HG03135 (cell line): ENCODE measurements around the gene TMEM132D.
"Not testable (repeated sequence)": the region's sequence is repeated elsewhere in the genome, so short reads cannot be mapped to it uniquely, and the experiment has no call there.

Experiments used
- ATAC-seq: cut with Tn5 transposase; IDR thresholded peaks from one replicate; pipeline ENCODE4 v1.9.1; 2021; ENCODE audit warnings: mild to moderate bottlenecking, moderate library complexity; ENCODE audit not compliant: unreplicated experiment

TMEM132D gene

DNA sequence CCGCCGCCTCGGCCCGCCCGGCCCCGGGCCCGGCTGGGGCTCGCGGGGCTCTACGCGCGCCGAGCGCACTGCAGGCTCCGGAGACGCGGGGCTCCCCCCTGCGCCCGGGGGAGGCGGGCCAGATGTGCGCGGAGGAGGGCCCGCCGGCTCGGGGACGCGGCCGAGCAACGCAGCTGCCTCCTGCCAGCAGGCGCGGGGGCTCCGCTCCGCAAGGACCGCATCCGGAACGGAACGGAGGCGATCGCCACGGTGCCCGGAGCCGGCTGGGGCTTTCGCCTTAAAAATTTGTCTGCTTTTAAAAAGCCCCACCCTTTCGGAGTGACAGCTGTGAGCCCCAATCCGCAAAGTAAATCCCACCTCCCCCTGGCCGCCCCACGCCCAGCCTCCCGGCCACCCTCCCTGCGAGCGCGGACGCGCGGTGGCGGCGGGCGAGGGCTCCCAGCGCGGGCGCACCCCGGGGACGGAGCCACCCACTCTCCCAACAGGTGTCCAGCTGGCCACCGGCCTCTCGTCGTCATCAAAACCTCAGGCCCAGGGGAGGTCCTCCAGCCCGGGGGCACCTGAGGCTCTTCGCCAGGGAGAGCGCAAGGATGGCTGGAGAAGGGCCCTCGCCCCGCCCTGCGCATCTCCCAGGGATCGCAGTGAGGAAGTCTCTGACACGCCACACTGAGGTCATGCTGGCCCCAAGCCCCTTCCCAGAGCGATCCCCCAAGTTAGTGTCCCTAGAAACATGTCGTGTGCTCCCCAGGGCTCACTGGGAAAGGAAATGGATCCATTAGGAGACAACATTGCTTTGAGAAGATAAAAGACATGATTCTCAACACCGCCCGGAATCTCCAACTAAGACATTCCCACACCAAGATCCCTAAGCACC lies at the start of gene TMEM132D:
TMEM132D (minus strand) TSS at position 70 of the 874 bp plus-strand sequence.
- no peak for ATAC-seq

DNA sequence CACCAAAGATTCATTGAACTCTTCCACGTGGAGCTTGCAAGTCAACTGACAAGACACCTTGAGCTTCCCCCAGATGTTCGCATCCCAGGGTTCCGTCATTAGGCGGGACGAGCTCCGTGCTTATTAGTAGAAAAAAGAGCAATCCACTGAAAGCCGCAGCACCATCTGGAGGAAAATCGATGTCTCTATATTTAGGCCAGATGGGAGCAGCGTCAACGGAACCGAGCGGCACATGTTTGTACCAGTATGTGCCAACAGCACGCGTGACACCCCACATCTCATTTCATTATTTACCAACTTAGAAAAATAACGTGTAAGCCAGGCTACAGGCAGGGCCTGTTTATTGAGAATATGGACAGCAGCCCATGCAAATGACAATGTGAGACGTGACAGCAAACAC lies 45.8 kb upstream of the TMEM132D start:
- no peak for ATAC-seq

DNA sequence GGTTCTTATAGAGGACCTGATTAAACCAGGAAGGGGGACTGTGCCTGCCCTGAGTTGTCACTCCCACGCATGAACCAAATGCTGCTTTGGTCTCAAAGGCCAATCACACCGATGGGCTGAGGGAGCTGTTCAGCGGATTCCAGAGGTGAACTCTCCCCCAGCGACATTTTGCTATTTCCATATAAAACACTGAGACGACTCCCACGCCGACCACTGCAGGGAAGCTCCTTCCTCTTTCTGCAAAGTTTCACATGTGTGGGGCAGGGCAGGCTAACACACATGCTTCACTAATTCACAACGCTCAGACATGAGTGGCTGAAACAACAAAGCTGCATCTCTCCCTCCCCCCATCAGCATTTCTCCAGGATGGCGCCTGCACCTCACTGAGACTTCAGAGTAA lies 37.8 kb upstream of the TMEM132D start:
- no peak for ATAC-seq

DNA sequence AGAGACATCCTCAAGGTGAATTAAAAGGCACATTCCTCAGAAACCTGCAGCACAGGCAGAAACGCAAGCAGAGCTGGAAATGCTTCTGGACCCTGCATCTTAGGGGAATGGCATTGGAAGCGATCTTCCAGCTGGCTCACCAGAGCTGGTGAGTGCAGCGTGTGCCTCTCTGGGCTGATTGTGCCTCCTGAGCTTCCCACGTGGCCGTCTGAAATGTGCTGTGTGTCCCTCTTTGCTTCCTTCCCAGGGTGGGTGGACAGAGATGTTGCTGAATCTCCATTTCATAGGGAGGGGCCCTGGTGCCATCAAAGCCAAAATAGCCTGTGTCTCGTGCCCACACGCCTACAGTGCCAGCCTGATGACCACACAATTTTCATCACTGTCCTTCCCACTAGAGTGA lies 34.3 kb upstream of the TMEM132D start:
- ATAC-seq = no peak

DNA sequence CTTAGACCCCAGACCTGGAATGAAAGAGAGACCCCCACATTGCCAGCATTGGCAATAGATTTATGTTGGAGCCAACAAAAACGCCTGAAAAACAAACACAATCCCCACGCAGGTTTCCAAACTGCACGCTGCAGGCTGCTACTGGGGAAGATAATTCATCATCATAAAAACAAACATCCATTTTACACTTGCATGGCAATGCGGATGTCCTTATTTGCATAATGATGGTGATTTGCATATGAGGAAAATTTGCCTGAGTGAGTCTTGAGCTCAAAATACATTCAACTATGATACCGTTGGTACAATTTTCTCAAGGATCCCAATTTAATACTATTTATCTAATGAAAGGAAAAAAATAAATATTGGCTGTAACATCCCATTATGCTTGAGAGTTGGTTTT lies 33.6 kb upstream of the TMEM132D start:
- ATAC-seq = no peak

DNA sequence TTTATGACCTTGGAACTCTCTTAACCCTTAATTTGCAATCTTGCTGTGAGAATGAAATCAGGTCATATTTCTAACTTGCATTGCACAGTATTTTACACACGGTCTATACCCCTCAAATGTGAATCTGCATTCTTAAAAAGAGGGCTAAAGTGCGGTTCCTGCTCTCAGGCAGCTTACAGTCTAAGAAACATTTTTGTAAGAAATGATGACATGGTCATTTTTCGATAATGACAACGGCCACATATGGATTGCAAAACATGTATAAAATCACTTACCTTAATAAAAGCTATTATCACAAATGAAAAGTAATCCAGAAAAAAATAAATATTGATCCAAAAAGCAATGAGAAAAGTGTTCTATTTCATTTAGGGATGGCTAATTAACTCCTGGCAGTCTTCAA lies 24.8 kb upstream of the TMEM132D start:
- no peak for ATAC-seq

DNA sequence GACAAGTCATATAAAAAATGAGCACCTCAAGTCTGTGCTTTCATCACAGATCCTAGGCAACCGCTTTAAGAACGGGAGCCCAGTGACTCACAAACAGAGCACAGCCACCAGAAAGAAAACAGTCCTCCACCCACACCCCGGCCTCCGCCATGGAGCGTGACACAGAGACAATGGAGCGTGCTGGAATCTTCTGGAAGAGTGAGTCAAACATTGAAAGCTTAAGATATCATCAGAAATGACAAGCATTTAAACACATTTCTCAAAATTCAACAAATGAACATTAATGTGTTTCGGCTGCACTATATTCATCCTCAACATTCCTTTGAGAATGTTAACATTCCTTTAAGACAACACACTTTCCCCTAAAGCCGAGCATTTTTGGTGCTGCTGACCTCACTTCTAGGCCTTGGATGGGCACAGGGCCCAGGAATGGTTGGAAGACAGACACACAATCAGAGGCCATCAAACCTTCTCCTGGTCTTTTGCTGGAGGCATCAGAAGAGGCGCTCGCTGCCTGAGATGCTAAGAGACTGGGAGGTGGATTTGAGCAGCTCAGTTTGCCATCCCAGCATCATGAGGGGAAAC lies 23.6 kb upstream of the TMEM132D start:
- ATAC-seq = no peak

DNA sequence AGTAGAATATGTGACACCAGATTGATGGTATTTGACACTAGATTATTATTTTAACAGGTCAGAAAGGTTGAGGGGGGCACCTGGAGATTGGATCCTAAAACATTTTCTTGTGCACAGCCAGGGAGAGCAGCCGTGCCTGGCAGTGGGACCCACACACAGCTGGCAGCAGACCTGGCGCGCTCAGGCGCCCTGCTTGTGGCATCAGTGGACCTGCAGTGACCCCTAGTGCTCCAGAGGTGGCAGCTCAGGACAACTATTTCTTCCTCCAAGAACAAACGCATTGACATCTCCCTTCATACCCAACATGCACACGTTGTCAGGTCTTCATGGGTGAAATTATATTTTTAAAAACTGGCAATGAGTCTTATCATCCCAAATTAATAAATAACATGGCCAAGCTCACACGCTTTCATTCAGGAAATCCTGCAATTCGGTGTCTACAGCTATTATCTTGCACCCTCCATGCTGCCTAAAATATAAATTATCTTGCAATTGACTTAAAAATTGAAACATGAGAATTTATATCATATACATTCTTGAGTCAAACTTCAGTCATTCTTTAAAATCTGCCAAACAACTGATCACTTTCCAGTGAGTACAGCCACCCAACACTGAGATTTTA lies 7.7 kb upstream of the TMEM132D start:
- ATAC-seq = no peak

DNA sequence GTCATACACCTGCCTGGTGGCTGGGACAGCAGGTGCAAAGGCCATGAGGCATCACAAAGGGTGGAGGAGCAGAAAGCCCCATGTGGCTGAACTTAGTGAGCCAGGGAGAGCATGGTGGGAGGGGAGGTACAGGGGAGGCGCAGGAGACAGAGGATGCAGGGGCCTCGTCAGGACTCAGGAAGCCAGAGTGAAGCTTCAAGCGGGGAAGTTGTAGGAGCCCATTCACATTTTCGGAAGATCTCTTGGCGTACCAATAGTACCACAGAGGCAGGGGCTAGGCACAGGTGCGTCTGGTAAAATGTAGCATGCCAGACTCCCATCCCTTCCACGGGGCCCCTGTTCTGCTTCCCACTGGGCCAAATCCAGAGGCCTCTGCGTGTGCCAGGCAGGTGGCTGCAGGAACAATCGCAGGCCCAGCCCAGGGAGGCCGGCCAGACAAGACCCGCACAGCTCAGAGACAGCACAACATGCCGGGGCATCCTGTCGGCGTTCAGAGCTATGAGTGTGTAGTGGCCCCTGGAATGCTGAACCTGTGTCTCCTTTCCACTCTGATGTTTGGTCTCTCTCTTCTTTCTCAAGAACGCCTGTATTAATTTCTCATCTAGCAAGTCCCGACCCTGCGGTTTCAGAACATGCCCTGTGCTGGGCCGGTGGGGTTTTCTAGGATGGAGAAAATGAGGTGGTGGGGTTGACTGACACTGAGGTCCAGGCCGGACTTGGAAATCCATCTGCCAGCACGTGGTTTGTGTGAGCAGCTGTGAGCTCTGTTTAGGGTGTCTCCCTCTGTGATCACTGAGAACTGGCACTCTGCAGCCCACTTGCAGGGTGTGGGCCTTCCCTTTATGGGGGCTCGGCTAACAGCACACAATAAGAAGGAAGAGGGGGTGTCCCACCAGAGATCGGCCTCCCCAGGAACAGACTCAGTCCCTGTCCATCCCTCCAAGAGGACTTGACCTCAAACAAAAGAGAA lies 5.5 kb upstream of the TMEM132D start:
- no peak for ATAC-seq

DNA sequence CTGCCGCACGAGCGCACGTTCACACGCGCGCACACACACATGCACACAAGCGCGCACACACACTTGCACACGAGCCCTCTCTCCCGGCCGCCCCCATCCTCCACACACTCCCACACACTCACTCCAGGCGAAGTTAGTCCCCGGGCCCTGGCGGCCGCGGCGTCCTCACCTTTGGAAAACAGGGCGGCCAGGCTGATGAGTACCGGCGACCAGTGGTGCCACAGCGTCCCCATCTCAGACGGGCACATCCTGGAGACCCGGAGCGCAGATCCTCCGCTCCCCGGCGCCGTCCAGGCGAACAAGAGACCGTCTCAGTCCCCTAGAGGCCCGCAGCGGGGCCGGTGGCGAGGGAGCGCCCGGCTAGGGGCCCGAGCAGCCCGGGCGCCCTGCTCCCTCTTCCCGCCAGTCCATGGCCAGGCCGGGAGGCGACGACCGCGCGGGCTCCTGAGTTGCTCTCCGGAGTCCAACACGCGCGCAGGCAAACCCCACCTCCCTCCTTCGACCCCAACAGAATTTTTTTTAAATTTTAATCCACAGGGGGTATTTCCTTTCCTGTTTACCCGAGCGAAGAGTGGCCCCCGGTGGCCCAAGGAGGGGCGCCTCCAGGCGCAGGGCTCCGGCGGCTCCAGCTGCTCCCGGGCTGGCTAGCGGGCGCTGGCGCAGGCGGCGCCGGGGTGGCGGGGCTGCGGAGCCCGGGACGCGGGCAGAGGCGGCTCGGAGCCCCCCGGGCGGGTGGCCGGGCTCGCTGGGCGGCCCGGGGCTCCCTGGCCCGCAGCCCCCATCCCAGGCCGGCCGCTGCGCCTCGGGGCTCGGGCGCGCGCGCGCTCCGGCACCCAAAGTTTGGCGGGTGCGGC lies 506 bp downstream of the TMEM132D start:
- ATAC-seq = no peak

DNA sequence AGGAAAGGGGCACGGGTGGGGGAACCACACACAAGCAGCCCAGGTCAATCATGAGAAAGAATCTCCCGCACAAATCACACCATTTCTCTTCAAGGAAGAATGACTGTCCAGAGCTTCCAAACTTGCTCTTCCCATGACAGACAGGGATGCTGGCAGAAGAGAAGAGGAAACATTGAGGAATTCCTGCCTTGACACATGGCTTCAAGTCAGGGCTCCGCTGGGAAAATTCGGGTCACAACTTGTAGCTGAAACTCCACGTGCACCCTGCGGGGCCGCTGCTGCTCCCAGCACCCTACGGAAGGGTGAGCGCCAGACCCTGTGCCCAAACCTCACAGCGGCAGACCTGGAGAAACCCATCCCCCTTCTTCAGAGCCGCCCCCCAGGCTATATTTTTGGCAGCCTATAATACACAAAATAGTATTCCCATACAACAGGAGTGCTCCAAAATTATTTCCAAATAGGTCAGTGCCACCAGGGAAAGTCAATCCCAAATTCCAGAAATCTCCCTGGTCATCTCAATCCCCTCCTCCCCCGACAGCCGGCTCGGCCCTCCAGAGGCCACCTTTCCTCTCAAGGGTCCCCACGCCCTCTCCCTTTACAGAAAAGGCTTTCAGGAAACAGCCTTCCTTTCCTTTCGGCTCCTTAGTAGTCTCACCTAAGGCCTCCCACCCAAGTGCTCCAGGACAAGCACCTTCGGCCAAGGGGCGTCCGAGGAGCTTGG lies 1.3 kb downstream of the TMEM132D start:
- no peak for ATAC-seq

DNA sequence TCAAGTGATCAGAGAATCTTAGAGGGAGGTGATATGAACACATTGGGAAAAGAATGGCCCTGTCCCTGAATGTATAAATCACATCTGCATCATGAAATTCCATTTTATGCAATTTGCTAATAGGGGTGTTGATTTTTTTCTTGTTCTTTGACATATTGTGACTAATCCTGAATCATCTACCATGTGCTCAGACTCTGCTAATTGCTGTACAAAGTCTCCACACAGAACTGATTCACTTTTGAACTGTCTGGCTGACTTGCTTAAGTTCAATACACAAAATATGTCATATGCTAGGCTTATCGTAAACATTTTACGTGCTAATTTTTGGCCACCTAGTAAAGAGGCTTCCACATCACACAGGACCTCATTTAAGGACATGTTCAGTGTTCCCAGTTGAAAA lies 2.6 kb downstream of the TMEM132D start:
- ATAC-seq = no peak

DNA sequence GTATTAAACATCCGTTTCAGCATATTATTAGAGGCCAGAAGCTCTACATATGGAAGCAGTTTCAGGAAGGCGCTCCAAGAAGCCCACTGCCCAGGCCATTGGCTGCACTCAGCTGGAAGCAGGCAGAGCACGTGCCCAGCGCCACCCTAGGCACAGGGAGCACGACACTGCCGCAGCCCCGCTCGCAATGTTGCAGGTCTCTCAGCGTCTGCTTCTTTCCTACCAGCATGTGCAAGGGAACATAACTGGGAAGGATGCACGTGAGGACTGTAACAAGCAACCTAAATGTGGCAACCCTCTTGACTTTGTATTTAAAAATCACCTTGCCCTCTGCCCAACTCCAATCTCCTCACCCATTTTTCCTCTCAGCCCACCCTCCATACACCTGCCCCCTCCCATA lies 3.5 kb downstream of the TMEM132D start:
- ATAC-seq = no peak

DNA sequence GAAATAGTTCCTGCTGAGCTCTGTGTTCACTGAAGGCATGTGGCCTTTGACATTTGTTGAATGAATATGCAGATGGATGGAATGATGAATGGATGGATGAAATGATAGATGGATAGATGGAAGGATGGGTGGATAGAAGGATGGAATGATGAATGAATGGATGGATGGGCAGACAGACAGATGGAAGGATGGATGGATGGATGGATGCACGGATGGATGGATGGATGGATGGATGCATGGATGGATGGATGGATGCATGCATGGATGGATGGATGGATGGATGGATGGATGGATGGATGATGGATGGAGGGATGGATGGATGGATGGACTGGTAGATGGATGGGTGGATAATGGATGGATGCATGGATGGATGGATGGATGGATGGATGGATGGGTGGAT lies 4.8 kb downstream of the TMEM132D start:
- ATAC-seq = not testable (repeated sequence)

DNA sequence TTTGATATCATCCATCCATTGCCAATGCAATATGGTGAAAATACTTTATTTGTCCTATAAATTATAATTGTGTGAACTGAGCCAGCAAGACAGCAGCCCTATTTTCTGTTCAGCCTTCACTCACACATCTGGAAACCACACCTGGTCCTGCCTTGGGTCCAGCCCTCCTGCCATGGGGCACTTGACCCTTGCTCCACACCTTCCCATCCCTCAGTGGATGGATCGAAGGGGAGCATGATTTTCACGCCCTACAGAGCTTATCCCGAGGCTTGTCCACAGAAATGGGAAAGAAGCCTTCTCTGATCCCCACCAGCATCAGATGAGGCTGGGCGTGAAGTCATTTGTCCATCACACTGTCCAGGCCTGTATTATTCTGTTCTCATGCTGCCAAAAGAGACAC lies 10.1 kb downstream of the TMEM132D start:
- no peak for ATAC-seq

DNA sequence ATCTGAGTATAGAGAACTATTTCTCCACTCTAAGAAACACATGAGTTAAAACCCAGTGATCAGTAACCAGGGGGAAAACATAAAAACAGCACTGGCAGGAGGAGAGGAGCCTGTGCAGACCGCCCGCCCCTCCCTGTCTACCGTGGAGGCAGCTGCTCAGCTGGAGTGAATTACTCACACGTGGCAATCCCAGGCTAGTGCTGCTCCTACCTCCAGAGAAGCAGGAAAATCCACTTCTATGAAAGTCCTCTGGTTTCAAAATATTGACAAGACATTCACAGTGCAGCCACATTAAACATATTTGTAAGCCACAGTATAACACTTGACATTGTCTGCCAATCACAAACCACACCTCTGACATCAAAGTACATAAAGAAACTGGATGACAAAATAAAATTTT lies 16.7 kb downstream of the TMEM132D start:
- no peak for ATAC-seq

DNA sequence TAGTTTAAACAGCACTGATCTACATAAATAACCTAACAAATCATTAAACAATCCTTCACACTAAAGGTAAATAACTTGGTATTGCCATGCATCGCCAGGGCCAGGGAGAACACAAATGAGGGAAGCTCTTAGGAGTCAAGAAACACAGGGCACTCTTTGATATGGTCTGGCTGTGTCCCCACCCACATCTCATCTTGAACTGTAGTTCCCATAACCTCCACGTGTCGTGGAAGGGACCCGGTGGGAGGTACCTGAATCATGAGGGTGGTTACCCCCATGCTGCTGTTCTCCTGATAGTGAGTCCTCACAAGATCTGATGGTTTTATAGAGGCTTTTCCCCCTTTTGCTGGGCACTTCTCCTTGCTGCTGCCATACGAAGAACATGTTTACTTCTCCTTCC lies 17.3 kb downstream of the TMEM132D start:
- no peak for ATAC-seq

DNA sequence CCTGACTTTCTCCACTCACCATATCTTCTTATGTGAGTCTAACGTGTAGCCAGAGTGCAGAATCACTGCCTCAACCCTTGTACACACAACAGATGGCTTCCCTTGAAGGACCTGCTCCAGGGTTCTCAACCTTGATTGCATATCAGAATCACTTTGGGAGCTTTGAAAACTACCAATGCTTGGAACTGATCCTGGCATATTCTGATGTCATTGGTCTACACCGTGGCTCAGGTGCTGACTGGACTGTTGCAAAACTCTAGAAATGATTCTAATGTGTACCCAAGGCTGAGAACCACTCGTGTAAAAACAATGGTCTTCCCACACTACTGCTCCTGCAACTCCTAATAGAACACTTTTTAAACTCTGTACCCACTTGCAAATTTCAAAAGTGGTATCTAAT lies 18.5 kb downstream of the TMEM132D start:
- no peak for ATAC-seq

DNA sequence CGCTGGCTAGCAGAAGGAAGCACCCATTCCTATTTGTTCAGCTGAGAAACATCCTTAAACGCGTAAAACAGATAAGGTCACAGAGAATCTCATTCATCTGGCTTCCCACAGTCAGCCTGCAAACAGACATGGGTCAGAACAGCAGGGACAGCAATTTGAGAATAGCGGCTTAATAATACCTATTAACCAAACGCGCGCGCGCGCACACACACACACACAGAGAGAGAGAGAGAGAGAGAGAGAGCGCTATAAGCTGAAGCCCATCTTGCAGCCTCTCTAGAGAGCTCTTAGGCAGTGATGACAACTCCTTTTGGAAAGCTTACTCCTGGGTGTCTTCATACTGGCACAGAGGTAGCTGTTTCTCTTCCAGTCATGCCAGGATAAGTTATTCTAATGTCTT lies 26.4 kb downstream of the TMEM132D start:
- ATAC-seq = no peak
